GM23338 (cell line): ENCODE measurements around the gene RPL32. TPM values are rescaled to one million over a fixed set of nuclear protein-coding genes. Genes with fewer than 3 reads are reported as not detected.
"Not testable (repeated sequence)": the region's sequence is repeated elsewhere in the genome, so short reads cannot be mapped to it uniquely, and the experiment has no call there.

Experiments
- ATAC-seq: fragments of 200-7000 bp; cut with Tn5 transposase; 3 replicates; pipeline ENCODE4 v1.9.1; 2020
- DNase-seq: peaks from one replicate; pipeline ENCODE4 v3.0.0-alpha.2; 2015; ENCODE audit warnings: low spot score
- H2AFZ ChIP-seq: fragments of 200-600 bp; sonication (generic); 2 replicates; pipeline ENCODE4 v1.8.0; 2016; ENCODE audit warnings: antibody characterized with exemption, mild to moderate bottlenecking, moderate library complexity
- H3F3A ChIP-seq: fragments of 200-600 bp; sonication (generic); replicated peaks from 2 replicates; pipeline ENCODE4 v1.8.0; 2017; ENCODE audit warnings: antibody characterized with exemption, mixed run types, low read depth
- H3K27ac ChIP-seq: fragments of 200-600 bp; sonication (generic); 2 replicates; pipeline ENCODE4 v1.6.1; 2016; ENCODE audit warnings: low read depth
- H3K27me3 ChIP-seq: fragments of 200-600 bp; sonication (generic); 2 replicates; pipeline ENCODE4 v1.8.0; 2016; ENCODE audit warnings: mild to moderate bottlenecking, mixed run types, moderate library complexity; ENCODE audit not compliant: insufficient read depth
- H3K36me3 ChIP-seq: fragments of 200-600 bp; sonication (generic); 2 replicates; pipeline ENCODE4 v1.8.0; 2016; ENCODE audit warnings: mild to moderate bottlenecking; ENCODE audit not compliant: insufficient read depth
- H3K4me1 ChIP-seq: fragments of 200-600 bp; sonication (generic); 2 replicates; pipeline ENCODE4 v1.8.0; 2016; ENCODE audit warnings: mild to moderate bottlenecking, moderate library complexity; ENCODE audit not compliant: insufficient read depth
- H3K4me2 ChIP-seq: fragments of 200-600 bp; sonication (generic); 2 replicates; pipeline ENCODE4 v1.7.1; 2017; ENCODE audit warnings: mixed run types
- H3K4me3 ChIP-seq: fragments of 200-600 bp; sonication (generic); 2 replicates; pipeline ENCODE4 v1.6.1; 2016; ENCODE audit warnings: mixed run types
- H3K79me2 ChIP-seq: fragments of 200-600 bp; sonication (generic); replicated peaks from 2 replicates; pipeline ENCODE4 v1.8.0; 2017; ENCODE audit warnings: mild to moderate bottlenecking; ENCODE audit not compliant: insufficient read depth
- H3K9me2 ChIP-seq: fragments of 200-600 bp; sonication (generic); 2 replicates; pipeline ENCODE4 v1.8.0; 2017; ENCODE audit not compliant: insufficient read depth
- H4K20me1 ChIP-seq: fragments of 200-600 bp; sonication (generic); replicated peaks from 2 replicates; pipeline ENCODE4 v1.8.0; 2017; ENCODE audit warnings: mild to moderate bottlenecking; ENCODE audit not compliant: insufficient read depth
- H3K27ac Mint-ChIP-seq: 2 replicates; pipeline ENCODE4 v1.8.0; 2020; ENCODE audit warnings: inconsistent platforms, mild to moderate bottlenecking, moderate library complexity, mixed read lengths
- H3K27me3 Mint-ChIP-seq: 3 replicates; pipeline ENCODE4 v1.8.0; 2022; ENCODE audit warnings: low read depth, mild to moderate bottlenecking, moderate library complexity, mixed read lengths, inconsistent platforms; ENCODE audit not compliant: insufficient read depth, poor library complexity
- H3K36me3 Mint-ChIP-seq: 3 replicates; pipeline ENCODE4 v1.8.0; 2021; ENCODE audit warnings: low read depth, mild to moderate bottlenecking, inconsistent platforms, moderate library complexity, mixed read lengths
- H3K4me1 Mint-ChIP-seq: 3 replicates; pipeline ENCODE4 v1.8.0; 2020; ENCODE audit warnings: mild to moderate bottlenecking, inconsistent platforms, mixed read lengths
- H3K4me3 Mint-ChIP-seq: 3 replicates; pipeline ENCODE4 v1.8.0; 2021; ENCODE audit warnings: moderate library complexity, mild to moderate bottlenecking, inconsistent platforms, mixed read lengths
- H3K9me3 Mint-ChIP-seq: 3 replicates; pipeline ENCODE4 v1.8.0; 2020; ENCODE audit warnings: moderate library complexity, mild to moderate bottlenecking, inconsistent platforms, mixed read lengths
- EZH2 ChIP-seq: fragments of 200-600 bp; sonication (generic); IDR thresholded peaks from one replicate; pipeline ENCODE4 v1.8.0; 2017; ENCODE audit warnings: antibody characterized with exemption, mild to moderate bottlenecking, low read depth; ENCODE audit not compliant: unreplicated experiment
- EZH2phosphoT487 ChIP-seq: fragments of 200-600 bp; sonication (generic); IDR thresholded peaks from one replicate; pipeline ENCODE4 v1.8.1; 2018; ENCODE audit warnings: antibody characterized with exemption; ENCODE audit not compliant: unreplicated experiment
- JUNB ChIP-seq: IDR thresholded peaks from one replicate; pipeline ENCODE4 v1.6.1; 2016; ENCODE audit warnings: antibody characterized with exemption; ENCODE audit not compliant: unreplicated experiment
- POLR2AphosphoS5 ChIP-seq: IDR thresholded peaks from 2 replicates; pipeline ENCODE4 v1.6.1; 2016; ENCODE audit warnings: antibody characterized with exemption, low read depth
- REST ChIP-seq: IDR thresholded peaks from one replicate; pipeline ENCODE4 v1.6.1; 2018; ENCODE audit warnings: antibody characterized with exemption; ENCODE audit not compliant: unreplicated experiment
- ZNF462 ChIP-seq: fragments of 250-450 bp; sonication (Bioruptor Pico); IDR thresholded peaks from 2 replicates; pipeline ENCODE4 v1.5.0; 2020; ENCODE audit warnings: mild to moderate bottlenecking, moderate library complexity
- polyA plus RNA-seq: library from polyadenylated mRNA; unstranded; fragments of >200 nt; fragmentation: Nextera tagmentation; extraction: Ambion mirVana; gene quantifications from 2 replicates; pipeline ENCODE4 v1.2.1, GENCODE V29; 2016
- total RNA-seq: library from RNA; depleted of rRNA; stranded (reverse); fragments of >200 nt; shearing (Covaris generic); gene quantifications from 2 replicates; pipeline ENCODE4 v1.2.3, GENCODE V29; 2014
- TF ChIP-seq, protein P1 (sequence below): IDR thresholded peaks from 2 replicates; pipeline ENCODE4 v1.6.1; 2016; ENCODE audit warnings: antibody characterized with exemption

RPL32 gene
- total and polyA plus RNA-seq, 2 experiments from 2014 or later, result 561 to 2,550 TPM

GRCh38 chr3:12840148-12840547, 1.2 kb downstream of the RPL32 start:
- H2AFZ ChIP-seq, ATAC-seq, H3K27me3 ChIP-seq, H3K9me3 Mint-ChIP-seq, DNase-seq, H3K9me2 ChIP-seq: not testable (repeated sequence)
- peaks cover 21% of the 10 kb centered on the region for H3K27me3 Mint-ChIP-seq
- Histone ChIP-seq H3K4me2 (peak overlapping the region; percentile 100), H3K36me3 (peaks cover 57% of the 10 kb centered on the region), H3K4me1 (peaks cover 48% of the 10 kb centered on the region), H4K20me1 (peaks cover 53% of the 10 kb centered on the region), H3K79me2 (peaks cover 62% of the 10 kb centered on the region), H3F3A (peaks cover 53% of the 10 kb centered on the region), H3K4me3 (peak overlapping the region; percentile 94), H3K27ac (peak overlapping the region; percentile 76)
- H3K4me1 Mint-ChIP-seq, result peaks cover 53% of the 10 kb centered on the region
- H3K36me3 Mint-ChIP-seq, result peaks cover 65% of the 10 kb centered on the region
- peak overlapping the region; percentile 99 for H3K27ac Mint-ChIP-seq
- peak overlapping the region; percentile 99 for H3K4me3 Mint-ChIP-seq

DNA sequence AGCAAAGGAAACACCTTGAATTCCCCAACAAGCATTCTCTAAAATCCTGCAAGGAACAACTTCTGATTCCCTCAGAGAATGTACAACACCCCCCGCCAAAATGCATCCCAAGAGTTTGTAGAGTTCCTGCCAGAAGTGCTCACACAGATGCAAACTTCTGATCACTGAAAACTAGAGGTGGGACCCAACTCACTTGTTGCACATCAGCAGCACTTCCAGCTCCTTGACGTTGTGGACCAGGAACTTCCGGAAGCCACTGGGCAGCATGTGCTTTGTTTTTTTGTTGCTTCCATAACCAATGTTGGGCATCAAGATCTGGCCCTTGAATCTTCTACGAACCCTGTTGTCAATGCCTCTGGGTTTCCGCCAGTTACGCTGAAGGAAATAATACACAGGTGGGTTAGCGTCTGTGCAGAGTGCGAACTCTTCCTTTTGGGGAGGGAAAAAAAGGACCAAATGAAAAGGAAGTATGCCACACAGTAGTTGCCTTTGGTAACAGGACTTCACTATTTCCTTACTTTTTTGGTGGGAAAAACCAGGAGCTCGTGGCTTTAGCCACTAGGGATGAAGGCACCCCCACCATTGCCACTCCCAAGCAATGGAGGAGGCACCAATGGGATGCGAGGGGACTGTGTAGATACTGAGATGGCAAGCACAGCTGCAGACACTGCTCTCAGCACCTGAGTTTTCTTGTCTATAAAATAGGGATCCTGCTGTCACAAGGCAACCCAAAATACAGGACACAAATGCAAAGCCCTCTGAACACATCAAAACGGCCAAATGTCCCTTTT, 2.0 kb downstream of the RPL32 start:
- Mint-ChIP-seq H3K4me3 (peak overlapping the region; percentile 99), H3K36me3 (peaks cover 73% of the 10 kb centered on the region), H3K27me3 (peaks cover 21% of the 10 kb centered on the region), H3K4me1 (peaks cover 59% of the 10 kb centered on the region), H3K9me3 (no peaks in the 10 kb centered on the region; the same call in 2 of the 3 replicates), H3K27ac (peak overlapping the region; percentile 99)
- TF ChIP-seq EZH2 (no peak), ZNF462 (CRISPR knock-in tag) (no peak), POLR2AphosphoS5 (no peak), JUNB (no peak), EZH2phosphoT487 (no peak), REST (no peak)
- TF ChIP-seq, protein P1, sequence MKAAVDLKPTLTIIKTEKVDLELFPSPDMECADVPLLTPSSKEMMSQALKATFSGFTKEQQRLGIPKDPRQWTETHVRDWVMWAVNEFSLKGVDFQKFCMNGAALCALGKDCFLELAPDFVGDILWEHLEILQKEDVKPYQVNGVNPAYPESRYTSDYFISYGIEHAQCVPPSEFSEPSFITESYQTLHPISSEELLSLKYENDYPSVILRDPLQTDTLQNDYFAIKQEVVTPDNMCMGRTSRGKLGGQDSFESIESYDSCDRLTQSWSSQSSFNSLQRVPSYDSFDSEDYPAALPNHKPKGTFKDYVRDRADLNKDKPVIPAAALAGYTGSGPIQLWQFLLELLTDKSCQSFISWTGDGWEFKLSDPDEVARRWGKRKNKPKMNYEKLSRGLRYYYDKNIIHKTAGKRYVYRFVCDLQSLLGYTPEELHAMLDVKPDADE, result no peak
- Histone ChIP-seq H3F3A (peaks cover 61% of the 10 kb centered on the region), H3K79me2 (peaks cover 65% of the 10 kb centered on the region), H3K9me2 (no peaks in the 10 kb centered on the region), H2AFZ (no peak overlapping the region), H3K4me3 (peak overlapping the region; percentile 94), H3K4me1 (peaks cover 56% of the 10 kb centered on the region), H4K20me1 (peaks cover 61% of the 10 kb centered on the region), H3K36me3 (peaks cover 65% of the 10 kb centered on the region), H3K27me3 (no peaks in the 10 kb centered on the region), H3K4me2 (peak overlapping the region; percentile 100), H3K27ac (peak overlapping the region; percentile 77)
- ATAC-seq, result no peak
- no peak for DNase-seq
